SK-N-SH (cell line): ENCODE measurements around the gene PSPN. TPM values are rescaled to one million over a fixed set of nuclear protein-coding genes. Genes with fewer than 3 reads are reported as not detected.

Source experiments
- CTCF ChIA-PET: fragments of 300-600, 350-600 bp; formaldehyde crosslinking; extraction: SDS; loops from one replicate; lab custom pipeline; 2021; lab: Yijun Ruan, JAX
- POLR2A ChIA-PET: fragments of 350-600 bp; sonication (Branson Sonifier 250); formaldehyde crosslinking; extraction: SDS; loops from one replicate; lab custom pipeline; 2020; ENCODE audit warnings: antibody characterized with exemption, inconsistent platforms; lab: Yijun Ruan, JAX
- DNase-seq: peaks from one replicate; pipeline ENCODE4 v3.0.0; 2012
- H2AFZ ChIP-seq: fragments of 200-600 bp; sonication (generic); 2 replicates; pipeline ENCODE4 v1.8.1; 2016; ENCODE audit warnings: antibody characterized with exemption, mild to moderate bottlenecking, low read depth
- H3F3A ChIP-seq: fragments of 200-600 bp; sonication (generic); replicated peaks from 2 replicates; pipeline ENCODE3; 2016; ENCODE audit warnings: antibody characterized with exemption, mild to moderate bottlenecking; ENCODE audit not compliant: insufficient read depth
- H3K27ac ChIP-seq, 2 experiments: fragments of 200-500 bp in 1 of 2; fragments of 200-600 bp in 1 of 2; sonication (Bioruptor generic) in 1 of 2; sonication (generic), shearing (Covaris generic) in 1 of 2; 2 replicates each; pipeline versions ENCODE4 v1.5.1 to v1.6.1; 2014 to 2016; ENCODE audit warnings: low read depth in 2 of 2, inconsistent platforms in 1 of 2, low read length in 1 of 2, mild to moderate bottlenecking in 1 of 2, mixed read lengths in 1 of 2
- H3K27me3 ChIP-seq: fragments of 200-600 bp; sonication (generic), shearing (Covaris generic); 2 replicates; pipeline ENCODE4 v1.6.1; 2016; ENCODE audit warnings: mixed run types; ENCODE audit not compliant: insufficient read depth
- H3K36me3 ChIP-seq, 2 experiments: fragments of 200-500 bp in 1 of 2; fragments of 200-600 bp in 1 of 2; sonication (Bioruptor generic) in 1 of 2; sonication (generic) in 1 of 2; replicated peaks in 1 of 2; 2 replicates each; pipeline versions ENCODE3 to v1.5.1; 2014 to 2016; ENCODE audit warnings: low read length in 1 of 2, mild to moderate bottlenecking in 1 of 2; ENCODE audit not compliant: insufficient read depth in 2 of 2, control insufficient read depth in 1 of 2
- H3K4me1 ChIP-seq, 2 experiments: fragments of 200-500 bp in 1 of 2; fragments of 200-600 bp in 1 of 2; sonication (Bioruptor generic) in 1 of 2; sonication (generic), shearing (Covaris generic) in 1 of 2; 2 replicates each; pipeline versions ENCODE4 v1.5.1 to v1.6.1; 2014 to 2016; ENCODE audit warnings: low read depth in 1 of 2, low read length in 1 of 2, mixed run types in 1 of 2; ENCODE audit not compliant: insufficient read depth in 2 of 2, control insufficient read depth in 1 of 2
- H3K4me2 ChIP-seq: fragments of 200-600 bp; sonication (generic), shearing (Covaris generic); 2 replicates; pipeline ENCODE4 v1.6.1; 2017; ENCODE audit warnings: mixed run types
- H3K4me3 ChIP-seq, 2 experiments: fragments of 200-500 bp in 1 of 2; fragments of 200-600 bp in 1 of 2; sonication (Bioruptor generic) in 1 of 2; sonication (generic), shearing (Covaris generic) in 1 of 2; 2 replicates each; pipeline versions ENCODE4 v1.5.1 to v1.8.1; 2014 to 2016; ENCODE audit warnings: low read depth in 2 of 2, inconsistent platforms in 1 of 2, low read length in 1 of 2, mild to moderate bottlenecking in 1 of 2, mixed read lengths in 1 of 2, moderate library complexity in 1 of 2
- H3K79me2 ChIP-seq: fragments of 200-600 bp; sonication (generic); 2 replicates; pipeline ENCODE4 v1.8.1; 2017; ENCODE audit warnings: mild to moderate bottlenecking; ENCODE audit not compliant: insufficient read depth
- H3K9ac ChIP-seq: fragments of 200-600 bp; sonication (generic); 2 replicates; pipeline ENCODE4 v1.6.1; 2017; ENCODE audit warnings: mixed run types
- H3K9me2 ChIP-seq: fragments of 200-600 bp; sonication (generic); 2 replicates; pipeline ENCODE4 v1.6.1; 2017; ENCODE audit warnings: mixed run types
- H3K9me3 ChIP-seq: fragments of 200-600 bp; sonication (generic); 2 replicates; pipeline ENCODE4 v1.6.1; 2017; ENCODE audit warnings: mixed run types, mild to moderate bottlenecking, moderate library complexity
- H4K20me1 ChIP-seq: fragments of 200-600 bp; sonication (generic); 2 replicates; pipeline ENCODE4 v1.6.1; 2017; ENCODE audit warnings: mild to moderate bottlenecking, mixed run types; ENCODE audit not compliant: insufficient read depth
- CHD2 ChIP-seq: fragments of 150-350 bp; IDR thresholded peaks from 2 replicates; pipeline ENCODE4 v1.6.1; 2018; ENCODE audit warnings: low read length; ENCODE audit not compliant: partially characterized antibody
- FOSL2 ChIP-seq: IDR thresholded peaks from 2 replicates; pipeline ENCODE4 v1.4.0; 2012; ENCODE audit warnings: low read depth, mild to moderate bottlenecking, moderate library complexity, borderline replicate concordance
- GABPA ChIP-seq: IDR thresholded peaks from 2 replicates; pipeline ENCODE4 v1.4.0; 2012; ENCODE audit warnings: low read depth, mild to moderate bottlenecking
- GATA2 ChIP-seq: sonication (generic); formaldehyde crosslinking; IDR thresholded peaks from 2 replicates; pipeline ENCODE4 v1.5.0; 2020; ENCODE audit warnings: mild to moderate bottlenecking, missing genetic modification reagents
- IRF3 ChIP-seq: fragments of 150-350 bp; IDR thresholded peaks from 2 replicates; pipeline ENCODE4 v1.6.1; 2016; ENCODE audit warnings: mild to moderate bottlenecking, low read depth, low read length
- MAX ChIP-seq: IDR thresholded peaks from 2 replicates; pipeline ENCODE4 v1.4.0; 2012; ENCODE audit warnings: low read depth
- MXI1 ChIP-seq: IDR thresholded peaks from 2 replicates; pipeline ENCODE4 v1.6.1; 2012; ENCODE audit warnings: mild to moderate bottlenecking, low read depth, low read length, improper control_type of control experiment
- NFIC ChIP-seq: IDR thresholded peaks from 2 replicates; pipeline ENCODE4 v1.4.0; 2012; ENCODE audit warnings: borderline replicate concordance
- NRF1 ChIP-seq: IDR thresholded peaks from 2 replicates; pipeline ENCODE4 v1.6.1; 2012; ENCODE audit warnings: low read depth, mild to moderate bottlenecking, low read length
- PBX3 ChIP-seq: IDR thresholded peaks from 2 replicates; pipeline ENCODE4; 2012
- POLR2AphosphoS5 ChIP-seq: IDR thresholded peaks from 2 replicates; pipeline ENCODE4 v1.6.1; 2012; ENCODE audit warnings: low read depth, low read length
- SIN3A ChIP-seq: IDR thresholded peaks from 2 replicates; pipeline ENCODE4 v1.6.1; 2012; ENCODE audit warnings: low read depth, mild to moderate bottlenecking, low read length, moderate library complexity, borderline replicate concordance
- TAF1 ChIP-seq: IDR thresholded peaks from 2 replicates; pipeline ENCODE4 v1.6.1; 2012; ENCODE audit warnings: low read depth, mild to moderate bottlenecking, low read length, moderate library complexity, borderline replicate concordance
- TCF12 ChIP-seq: IDR thresholded peaks from 2 replicates; pipeline ENCODE4 v1.4.0; 2012
- TEAD4 ChIP-seq: IDR thresholded peaks from 2 replicates; pipeline ENCODE4 v1.4.0; 2012; ENCODE audit warnings: mild to moderate bottlenecking, borderline replicate concordance; ENCODE audit not compliant: insufficient read depth
- USF1 ChIP-seq: IDR thresholded peaks from 2 replicates; pipeline ENCODE4 v1.4.0; 2012; ENCODE audit warnings: low read depth, borderline replicate concordance
- YY1 ChIP-seq: IDR thresholded peaks from 2 replicates; pipeline ENCODE4 v1.4.0; 2012; ENCODE audit warnings: low read depth, mild to moderate bottlenecking
- ZBTB33 ChIP-seq: IDR thresholded peaks from 2 replicates; pipeline ENCODE4 v1.4.0; 2012; ENCODE audit warnings: low read depth, borderline replicate concordance
- WGBS: methylation state at CpG from one replicate; pipeline ENCODE4 v1.1.6; 2017; ENCODE audit warnings: low lambda C conversion rate; 5-methylcytosine and 5-hydroxymethylcytosine counted together
- polyA plus RNA-seq, 3 experiments: library from polyadenylated mRNA; depleted of rRNA; stranded (reverse); fragments of >200 nt; gene quantifications; 2 replicates each; pipeline ENCODE4 v1.2.3, GENCODE V29; 2012

PSPN gene
- polyA plus RNA-seq, 1 of the 3 experiments (the other 2 are of a cell fraction), result 0.59 TPM

GRCh38 chr19:6373096-6373812, 2.5 kb downstream of the PSPN start:
- Histone ChIP-seq H3K9me2 (no peaks in the 10 kb centered on the region), H3K9ac (peak overlapping the region; percentile 96), H3K79me2 (peaks cover 8% of the 10 kb centered on the region), H3K27ac (peak overlapping the region; percentile 95 to 98), H3F3A (peaks cover 14% of the 10 kb centered on the region), H3K36me3 (peaks cover 3 to 11% of the 10 kb centered on the region in 2 experiments), H2AFZ (peak overlapping the region; percentile 88), H3K4me1 (peaks cover 6 to 22% of the 10 kb centered on the region in 2 experiments; a peak in 1 of 4 replicates), H3K9me3 (no peaks in the 10 kb centered on the region), H3K27me3 (no peaks in the 10 kb centered on the region), H3K4me3 (peak overlapping the region; percentile 82 to 96), H4K20me1 (no peaks in the 10 kb centered on the region), H3K4me2 (peak overlapping the region; percentile 93)
- DNase-seq, result peak; percentile 98
- CTCF ChIA-PET, result interaction anchor here (0.7 to 1.2 kb wide), 3 partner anchors 10 to 1195 kb away, joined by 3 to 4 read pairs (median 3); partner anchors contain the start of gene GTF2F1
- WGBS, result 2% methylated on average over 28 of the region's 53 CpGs
- POLR2A ChIA-PET, result interaction anchor here (0.9 to 1.8 kb wide), 6 partner anchors 10 to 52 kb away, joined by 3 to 8 read pairs (median 4); partner anchors contain the start of genes CLPP and KHSRP
- TF ChIP-seq SIN3A (no peak), MAX (peak; percentile 55; the same call in 1 of the 2 replicates), GATA2 (CRISPR knock-in tag) (no peak), YY1 (no peak), MXI1 (peak; percentile 52; the same call in 1 of the 2 replicates), NRF1 (no peak), PBX3 (no peak), TEAD4 (no peak), FOSL2 (no peak)

GRCh38 chr19:6372594-6373095, 3.1 kb downstream of the PSPN start, which contains the start of gene ALKBH7:
Gene ALKBH7 (plus strand): TSS chr19:6372794. CDS start chr19:6372821, 27 bp downstream.
- Histone ChIP-seq H3K9me2 (no peaks in the 10 kb centered on the region), H3K9ac (peak within 1 kb of the TSS; percentile 96), H3K27me3 (no peaks in the 10 kb centered on the region), H2AFZ (peak within 1 kb of the TSS; percentile 88), H3K4me2 (peak within 1 kb of the TSS; percentile 93), H3K9me3 (no peaks in the 10 kb centered on the region), H3K4me3 (peak within 1 kb of the TSS; percentile 82 to 96), H3K36me3 (peaks cover 7 to 14% of the 10 kb centered on the region in 2 experiments), H3K27ac (peak within 1 kb of the TSS; percentile 95 to 98), H4K20me1 (no peaks in the 10 kb centered on the region), H3F3A (peaks cover 11% of the 10 kb centered on the region), H3K79me2 (peaks cover 8% of the 10 kb centered on the region), H3K4me1 (peaks cover 6 to 22% of the 10 kb centered on the region in 2 experiments; a peak in 1 of 4 replicates)
- ChIA-PET POLR2A (interaction anchor here (0.7 to 1.8 kb wide), 7 partner anchors 10 to 67 kb away, joined by 3 to 8 read pairs (median 3); partner anchors contain the start of genes CLPP and KHSRP), CTCF (interaction anchor here (0.7 to 1.2 kb wide), 4 partner anchors 9 to 1196 kb away, joined by 3 to 4 read pairs (median 4); partner anchors contain the start of gene GTF2F1)
- WGBS, result 2% methylated on average over 21 of the region's 47 CpGs
- peak; percentile 90 for DNase-seq
- TF ChIP-seq POLR2AphosphoS5 (no peak; the same call in 1 of the 2 replicates), NFIC (no peak), IRF3 (peak; percentile 99), ZBTB33 (no peak), TAF1 (peak; percentile 26), NRF1 (no peak), SIN3A (no peak), TCF12 (no peak), YY1 (peak; percentile 67), USF1 (no peak), TEAD4 (no peak), CHD2 (peak; percentile 97), MXI1 (peak; percentile 50), GABPA (peak; percentile 43; the same call in 1 of the 2 replicates), MAX (0 out of 2 replicates have a peak, but pooled peaks have one; percentile 7)
